ENCODE results near the gene KCTD17.
"Not testable (repeated sequence)": the region's sequence is repeated elsewhere in the genome, so short reads cannot be mapped to it uniquely, and the experiment has no call there.

Gene KCTD17

DNA sequence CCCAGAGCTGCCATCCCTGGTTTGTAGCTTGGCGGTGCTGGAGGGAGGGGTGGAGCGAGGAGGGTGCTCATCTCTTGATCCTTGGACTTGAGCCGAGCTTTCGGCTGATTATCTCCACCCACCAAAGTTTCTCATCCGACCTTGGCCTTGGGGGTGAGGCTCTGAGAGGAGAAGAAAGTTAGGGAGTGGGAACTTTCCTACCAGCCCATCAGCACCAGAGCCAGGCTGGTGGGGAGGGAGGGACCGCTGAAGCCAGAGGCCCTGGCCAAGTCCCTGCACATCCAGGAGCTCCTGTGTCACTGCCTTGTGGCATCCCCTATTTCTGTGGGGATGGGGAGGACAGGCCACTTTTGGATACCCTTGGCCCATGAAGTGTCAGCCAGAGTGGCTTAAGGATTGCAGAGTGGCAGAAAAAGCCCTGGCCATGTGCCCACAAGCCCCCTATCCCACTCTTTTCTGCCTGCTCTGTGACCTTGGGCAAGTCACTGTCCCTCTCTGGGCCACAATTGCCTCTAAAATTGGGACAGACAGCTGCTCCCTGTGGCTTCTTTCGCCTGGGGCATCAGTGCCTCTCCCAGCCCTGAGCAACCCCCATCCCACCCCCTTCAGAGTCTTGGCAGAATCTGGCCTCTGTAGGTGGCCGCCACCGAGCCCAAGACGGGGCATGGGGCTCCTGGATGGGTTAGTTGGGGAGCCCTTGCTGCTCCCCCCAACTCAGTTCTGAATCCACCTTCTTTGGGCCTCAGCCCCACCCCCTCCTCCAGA, 10.3 kb downstream of the KCTD17 start:
- no peak for DNase-seq

DNA sequence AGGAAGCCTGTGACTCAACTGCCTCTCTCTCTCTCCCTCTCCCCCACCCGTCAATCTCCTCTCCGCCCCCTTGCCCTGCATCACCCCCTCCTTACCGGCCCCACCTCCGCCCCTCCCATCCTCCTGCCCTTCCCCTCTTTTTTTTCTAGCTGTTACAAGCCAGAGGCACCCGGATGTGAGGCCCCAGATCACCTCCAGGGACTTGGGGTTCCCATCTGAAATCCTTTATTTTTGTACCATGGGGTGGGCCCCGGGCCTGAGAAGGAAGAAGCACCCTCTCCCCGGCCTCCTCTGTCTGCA, 10.8 kb downstream of the KCTD17 start:
- DNase-seq: no peak

DNA sequence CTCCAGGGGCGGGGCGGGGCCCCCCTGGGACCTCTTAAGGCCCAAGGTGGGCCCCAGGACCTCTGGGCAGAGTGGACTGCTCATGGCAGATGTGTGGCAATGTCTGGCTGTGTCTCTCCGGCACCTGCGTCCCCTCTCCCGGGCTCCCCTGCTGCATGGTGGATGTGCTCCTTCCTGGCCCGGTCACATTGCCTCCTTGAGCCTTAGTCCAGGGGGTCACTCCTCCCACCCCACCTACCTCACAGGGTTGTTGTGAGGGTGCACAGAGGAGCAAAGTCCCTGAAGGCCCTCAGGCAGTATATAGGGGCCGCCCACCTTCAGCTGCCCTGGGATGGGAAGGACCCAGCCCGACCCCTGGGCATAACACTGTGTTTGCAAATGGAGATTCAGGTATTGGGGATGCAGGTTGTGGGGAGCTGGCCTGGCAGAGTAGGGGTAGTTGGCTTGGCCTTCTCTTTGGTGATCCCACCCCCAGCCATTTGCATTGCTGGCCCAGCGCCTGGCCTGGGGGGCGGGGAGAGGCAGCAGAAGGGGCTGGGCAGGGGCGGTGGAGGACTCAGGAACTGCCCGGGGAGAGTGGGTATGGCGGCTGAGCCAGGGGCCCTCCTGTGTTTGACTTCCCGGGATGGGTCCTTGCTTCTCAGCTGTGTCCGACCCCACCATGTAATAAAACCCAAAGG, 11.3 kb downstream of the KCTD17 start:
- no peak for DNase-seq

DNA sequence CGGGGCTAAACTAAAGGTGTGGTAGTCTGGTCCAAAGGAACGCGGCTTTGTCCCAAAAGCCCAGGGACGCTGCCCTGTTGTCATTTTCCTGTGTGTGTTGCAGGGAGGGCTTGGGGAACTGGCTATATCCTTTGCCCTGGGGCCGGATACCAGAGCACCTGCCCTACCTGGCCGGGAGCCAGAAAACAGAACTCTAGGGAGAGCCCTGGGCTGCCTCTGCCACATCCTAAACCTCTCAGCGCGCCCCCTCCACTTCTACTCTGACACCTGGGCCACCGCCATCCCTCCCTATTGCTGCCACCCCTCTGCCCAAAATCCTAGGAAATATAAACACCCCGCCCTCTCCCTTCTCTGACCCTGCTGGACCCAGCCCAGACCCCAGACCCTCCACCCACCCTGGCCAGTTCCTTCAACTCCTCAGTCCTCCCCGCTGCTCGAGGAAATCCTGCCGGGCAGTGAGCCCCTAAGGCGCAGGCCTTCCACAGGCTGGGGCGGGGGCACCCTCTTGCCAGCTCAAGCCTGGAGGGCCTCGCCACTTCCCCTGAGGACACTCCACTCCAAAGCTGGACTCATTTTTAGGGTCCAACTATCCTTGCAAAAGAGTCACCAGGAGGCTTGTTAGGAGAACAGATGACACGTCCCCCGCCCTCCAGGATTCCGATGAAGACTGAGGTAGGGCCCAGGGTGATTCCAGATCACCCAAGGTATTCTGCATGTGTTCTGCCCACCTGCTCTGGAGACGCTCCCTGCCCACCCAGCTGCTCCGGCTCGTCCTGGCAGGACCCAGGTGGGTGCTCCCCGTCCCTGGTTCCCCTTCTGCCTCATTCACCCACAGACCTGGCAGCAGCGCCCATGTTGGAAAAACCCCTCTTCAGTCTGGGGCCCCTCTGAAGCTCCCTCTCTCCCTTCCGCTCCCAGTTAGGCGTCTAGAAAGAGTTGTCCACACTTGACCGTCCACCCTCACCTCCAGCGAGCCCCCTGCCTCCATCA, 12.2 kb downstream of the KCTD17 start:
- DNase-seq: no peak

DNA sequence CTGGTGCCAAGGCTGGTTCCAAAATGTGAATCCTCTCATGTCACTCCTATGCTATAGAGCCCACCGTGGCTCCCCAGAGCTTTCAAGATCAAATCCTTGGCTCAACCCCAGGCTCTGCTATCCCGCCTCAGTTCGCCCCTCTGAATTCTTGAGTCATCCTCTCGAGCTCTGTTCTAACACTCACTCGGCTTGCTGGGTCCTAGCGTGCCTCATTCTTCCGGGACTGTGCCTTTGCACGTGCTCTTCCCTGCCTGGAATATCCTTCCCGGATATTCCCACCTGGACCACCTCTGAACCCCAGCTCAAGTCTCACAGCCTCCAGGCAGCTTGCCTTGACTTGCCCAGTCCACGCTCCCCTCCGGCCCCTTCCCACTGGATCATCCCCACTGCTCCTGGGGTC, 13.0 kb downstream of the KCTD17 start:
- DNase-seq: no peak

DNA sequence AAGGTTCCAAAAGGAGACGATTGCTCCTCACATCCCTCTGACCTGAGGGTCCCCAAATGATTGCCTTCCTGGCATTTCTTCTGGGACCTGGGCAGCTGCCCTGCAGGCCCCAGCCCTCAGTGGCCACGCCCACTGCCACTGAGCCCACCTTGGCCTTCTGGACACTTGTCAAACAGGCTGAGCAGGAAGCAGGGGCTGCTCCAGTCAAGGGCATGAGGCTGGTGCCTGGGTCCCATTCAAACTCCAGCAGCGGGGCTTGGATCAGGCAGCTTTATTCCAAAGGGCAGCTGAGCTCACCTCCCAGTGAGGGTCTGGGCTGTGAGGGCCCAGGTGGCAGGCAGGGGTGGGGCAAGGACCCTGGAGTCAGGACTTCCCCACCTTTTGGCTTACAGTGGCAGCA, 13.6 kb downstream of the KCTD17 start:
- DNase-seq: no peak

DNA sequence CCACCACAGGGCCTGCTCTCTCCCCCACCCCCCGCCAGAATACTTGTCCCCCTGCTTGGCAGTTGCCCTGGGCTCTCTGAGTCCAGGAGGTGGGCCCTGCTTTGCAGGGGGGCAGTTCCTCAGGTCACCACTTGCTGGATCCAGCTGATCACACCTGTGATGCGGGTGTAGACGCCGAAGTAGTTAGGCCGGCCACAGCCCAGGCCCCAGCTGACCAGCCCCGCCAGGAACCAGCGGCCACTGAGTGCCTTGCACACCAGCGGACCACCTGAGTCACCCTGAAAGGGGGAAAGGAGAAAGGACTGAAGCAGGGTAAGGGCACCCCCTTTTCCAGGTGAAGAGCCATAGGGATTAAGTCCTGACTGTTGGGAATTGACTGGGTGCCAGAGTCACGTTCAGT, 14.4 kb downstream of the KCTD17 start:
- DNase-seq: no peak

DNA sequence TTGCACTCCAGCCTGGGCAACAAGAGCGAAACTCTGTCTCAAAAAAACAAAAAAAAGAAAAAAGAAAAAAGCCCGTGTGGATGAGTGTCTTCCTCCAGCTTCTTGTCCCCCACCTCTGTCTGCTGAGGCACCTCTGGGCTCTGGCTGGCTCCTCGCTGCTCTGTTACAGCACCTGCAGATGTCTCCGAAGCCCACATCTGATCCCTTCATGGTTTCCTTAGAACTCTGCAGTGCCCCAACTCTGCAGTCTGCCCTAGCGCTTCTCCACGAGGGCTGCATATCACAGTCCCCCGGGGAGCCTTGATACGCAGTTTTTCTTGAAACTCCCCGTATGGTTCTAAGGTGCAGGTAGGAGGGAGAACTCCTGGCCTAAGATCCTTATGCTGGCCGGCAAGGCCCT, 15.9 kb downstream of the KCTD17 start:
- no peak for DNase-seq

DNA sequence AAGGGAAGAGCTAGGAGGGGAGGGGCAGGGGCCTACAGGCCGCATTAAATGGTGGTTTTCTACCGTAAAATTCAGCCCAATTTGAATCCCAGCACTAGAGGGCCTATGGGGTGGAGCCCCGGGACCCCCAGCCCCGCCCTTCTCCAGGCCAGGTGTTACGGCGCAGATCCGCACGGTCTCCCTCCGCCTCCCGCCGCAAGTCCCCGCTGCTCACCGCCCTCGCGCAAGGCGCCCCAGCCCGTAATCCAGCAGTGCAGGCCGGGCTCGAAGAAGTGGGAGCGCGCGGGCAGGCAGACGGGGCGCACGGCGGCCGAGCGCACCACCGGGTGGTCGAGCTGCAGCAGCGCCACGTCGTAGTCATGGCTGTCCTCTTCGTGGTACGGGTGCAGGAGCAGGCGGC, 17.3 kb downstream of the KCTD17 start:
- no peak for DNase-seq

DNA sequence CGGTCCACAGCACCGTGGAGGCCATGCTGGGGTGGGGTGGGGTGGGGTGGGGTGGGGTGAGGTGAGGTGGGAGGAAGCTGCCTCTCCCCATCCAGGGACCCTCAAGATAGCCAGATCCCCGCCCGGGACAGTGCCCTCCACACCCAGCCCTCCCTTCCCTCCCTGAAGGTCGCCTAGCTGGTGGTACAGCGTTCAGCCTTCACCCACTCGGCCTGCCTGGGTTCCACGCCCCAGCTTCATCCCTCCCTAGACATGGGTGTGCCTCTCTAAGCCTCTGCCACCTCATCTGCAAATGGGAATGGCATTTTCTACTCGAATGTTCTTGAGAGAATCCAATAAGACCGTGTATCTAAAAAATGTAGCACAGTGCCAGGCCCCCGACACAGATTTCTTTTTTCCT, 17.8 kb downstream of the KCTD17 start:
- DNase-seq: no peak

DNA sequence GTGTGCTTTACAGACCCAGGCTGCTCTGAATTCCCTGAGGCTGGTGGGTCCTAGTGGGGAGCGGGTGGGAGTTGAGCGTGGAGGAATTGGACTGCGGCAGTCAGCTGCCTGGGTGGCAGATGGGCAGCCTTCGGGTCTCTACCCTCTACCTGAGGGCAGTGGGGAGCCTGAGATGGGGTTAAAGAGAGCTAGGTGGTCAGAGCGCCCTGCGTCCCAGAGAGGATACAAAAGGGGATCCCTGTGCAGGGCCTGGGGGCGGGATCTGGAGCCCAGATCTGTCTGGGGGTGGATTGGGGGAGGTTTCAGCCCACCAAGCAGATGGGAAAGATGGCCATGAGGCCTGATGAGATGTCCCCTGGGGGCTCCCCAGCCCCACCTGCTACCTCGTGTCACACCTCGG, 18.2 kb downstream of the KCTD17 start:
- no peak for DNase-seq

DNA sequence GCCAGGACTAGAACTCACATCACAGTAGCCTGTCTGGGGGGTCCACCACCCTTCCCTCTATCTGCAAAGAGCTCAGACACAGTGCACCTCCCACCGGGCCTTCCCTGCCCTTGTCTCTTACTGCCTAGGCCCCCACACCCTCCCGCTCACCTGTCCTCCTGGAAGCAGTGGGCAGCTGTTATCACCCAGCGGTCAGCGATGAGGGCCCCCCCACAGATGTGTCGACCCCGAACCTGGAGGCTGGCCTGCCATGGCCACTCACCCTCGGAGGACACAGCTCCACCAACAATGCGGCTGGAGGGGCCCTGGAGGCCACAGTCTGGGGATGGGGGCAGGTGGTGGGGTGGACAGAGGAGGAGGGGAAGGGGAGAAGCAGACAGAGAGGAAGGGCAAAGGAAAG, 18.8 kb downstream of the KCTD17 start:
- DNase-seq: no peak

DNA sequence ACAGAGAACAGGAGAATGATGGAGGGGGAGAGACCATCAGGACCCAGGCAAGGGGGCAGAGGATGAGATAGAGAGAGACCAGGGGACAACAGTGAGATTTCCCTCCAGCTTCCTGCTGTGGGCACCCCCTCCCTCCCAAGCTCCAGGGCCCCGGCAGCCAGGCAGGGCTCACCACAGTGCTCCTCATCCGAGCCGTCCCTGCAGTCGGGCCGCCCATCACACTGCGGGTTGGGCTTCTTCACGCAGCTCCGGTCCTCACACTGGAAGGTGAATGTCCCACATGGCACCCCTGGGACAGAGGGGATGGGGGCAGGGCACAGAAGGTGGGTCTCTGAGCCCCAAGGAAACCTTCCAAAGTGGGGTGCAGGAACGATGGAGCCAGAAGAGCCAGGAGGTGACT, 19.2 kb downstream of the KCTD17 start:
- DNase-seq: no peak

DNA sequence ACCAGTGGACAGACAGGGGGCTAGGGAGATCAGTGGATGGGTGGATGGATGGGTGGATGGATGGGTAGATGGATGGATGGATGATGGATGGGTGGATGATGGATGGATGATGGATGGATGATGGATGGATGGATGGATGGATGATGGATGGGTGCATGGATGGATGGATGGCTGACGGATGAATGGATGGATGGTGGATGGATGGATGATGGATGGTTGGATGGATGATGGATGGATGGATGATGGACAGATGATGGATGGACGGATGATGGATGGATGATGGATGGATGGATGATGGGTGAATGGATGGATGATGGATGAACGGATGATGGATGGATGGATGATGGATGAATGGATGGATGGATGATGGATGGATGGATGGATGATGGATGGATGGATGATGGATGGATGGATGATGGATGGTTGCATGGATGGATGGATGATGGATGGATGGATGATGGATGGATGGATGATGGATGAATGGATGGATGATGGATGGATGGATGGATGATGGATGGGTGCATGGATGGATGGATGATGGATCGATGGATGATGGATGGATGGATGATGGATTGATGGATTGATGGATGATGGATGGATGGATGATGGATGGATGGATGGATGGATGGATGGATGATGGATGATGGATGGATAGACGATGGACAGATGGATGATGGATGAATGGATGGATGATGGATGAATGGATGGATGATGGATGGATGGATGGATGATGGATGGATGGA, 20.5 kb downstream of the KCTD17 start:
- not testable (repeated sequence) for DNase-seq

DNA sequence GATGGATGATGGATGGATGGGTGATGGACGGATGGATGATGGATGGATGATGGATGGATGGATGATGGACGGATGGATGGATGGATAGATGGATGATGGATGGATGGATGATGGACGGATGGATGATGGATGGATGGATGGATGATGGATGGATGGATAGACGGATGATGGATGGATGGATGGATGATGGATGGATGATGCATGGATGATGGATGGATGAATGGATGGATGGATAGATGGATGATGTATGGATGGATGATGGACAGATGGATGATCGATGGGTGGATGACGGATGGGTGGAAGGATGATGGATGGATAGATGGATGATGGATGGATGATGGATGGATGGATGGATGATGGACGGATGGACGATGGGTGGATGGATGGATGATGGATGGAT, 21.1 kb downstream of the KCTD17 start:
- no peak for DNase-seq

DNA sequence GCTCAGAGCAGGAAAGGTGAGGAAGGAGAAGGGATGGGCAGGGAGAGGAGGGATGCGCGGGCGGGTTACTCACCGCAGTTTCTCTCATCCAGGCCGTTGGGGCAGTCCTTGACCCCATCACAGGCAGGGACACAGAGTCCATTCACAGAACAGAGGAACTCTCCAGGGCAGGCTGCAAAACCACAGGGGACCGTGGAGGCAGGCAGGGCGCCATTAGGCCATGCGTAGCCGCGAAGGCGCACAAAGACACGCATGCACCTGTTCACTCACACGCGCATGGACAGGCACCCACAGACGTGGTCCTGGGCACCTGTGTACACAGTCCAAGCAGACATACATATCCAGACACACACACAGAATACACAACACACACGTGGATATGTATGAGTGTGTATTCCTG, 23.0 kb downstream of the KCTD17 start:
- no peak for DNase-seq

DNA sequence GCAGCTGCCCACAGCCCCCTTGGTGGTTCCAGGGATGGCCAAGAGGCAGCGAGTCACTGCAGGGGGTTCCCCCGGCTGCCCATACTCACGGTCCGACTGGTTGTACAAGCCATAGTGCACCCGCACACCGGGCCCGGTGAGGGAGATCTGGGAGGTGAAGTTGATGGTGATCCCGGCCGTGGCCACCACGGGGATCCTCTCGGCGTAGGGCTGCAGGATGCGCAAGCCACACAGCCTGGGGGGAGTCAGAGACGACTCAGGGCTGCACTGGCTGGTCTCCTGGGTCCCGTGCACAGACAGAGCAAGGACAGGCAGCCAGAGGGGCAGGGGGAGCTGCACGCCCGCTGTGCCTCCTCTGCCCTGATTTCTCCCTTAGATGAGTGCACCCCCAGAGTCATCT, 23.5 kb downstream of the KCTD17 start:
- DNase-seq: no peak

DNA sequence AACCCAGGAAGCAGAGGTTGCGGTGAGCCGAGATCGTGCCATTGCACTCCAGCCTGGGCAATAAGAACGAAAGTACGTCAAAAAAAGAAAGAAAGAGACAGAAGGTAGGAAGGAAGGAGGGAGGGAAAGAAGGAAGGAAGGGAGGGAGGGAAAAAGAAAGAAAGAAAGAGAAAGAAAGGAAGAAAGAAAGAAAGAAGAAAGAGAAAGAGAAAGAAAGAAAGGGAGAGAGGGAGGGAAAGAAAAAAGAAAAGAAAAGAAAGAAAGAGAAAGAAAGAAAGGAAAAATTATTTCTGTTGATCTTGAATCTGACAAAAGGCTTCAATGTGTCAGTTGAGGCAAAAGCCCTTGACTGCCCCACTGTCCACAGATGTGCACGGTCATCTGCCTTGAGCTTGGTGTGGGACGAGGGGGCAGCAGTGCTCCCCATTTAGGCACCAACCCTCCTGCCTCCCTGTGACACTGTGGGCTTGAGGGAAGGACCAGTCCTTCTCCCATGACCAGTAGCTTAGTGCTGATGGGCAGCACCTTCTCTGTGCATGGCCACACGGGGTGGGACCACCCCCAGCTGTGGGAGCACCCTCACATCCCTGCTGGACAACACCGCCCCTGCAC, 24.4 kb downstream of the KCTD17 start:
- DNase-seq: no peak

DNA sequence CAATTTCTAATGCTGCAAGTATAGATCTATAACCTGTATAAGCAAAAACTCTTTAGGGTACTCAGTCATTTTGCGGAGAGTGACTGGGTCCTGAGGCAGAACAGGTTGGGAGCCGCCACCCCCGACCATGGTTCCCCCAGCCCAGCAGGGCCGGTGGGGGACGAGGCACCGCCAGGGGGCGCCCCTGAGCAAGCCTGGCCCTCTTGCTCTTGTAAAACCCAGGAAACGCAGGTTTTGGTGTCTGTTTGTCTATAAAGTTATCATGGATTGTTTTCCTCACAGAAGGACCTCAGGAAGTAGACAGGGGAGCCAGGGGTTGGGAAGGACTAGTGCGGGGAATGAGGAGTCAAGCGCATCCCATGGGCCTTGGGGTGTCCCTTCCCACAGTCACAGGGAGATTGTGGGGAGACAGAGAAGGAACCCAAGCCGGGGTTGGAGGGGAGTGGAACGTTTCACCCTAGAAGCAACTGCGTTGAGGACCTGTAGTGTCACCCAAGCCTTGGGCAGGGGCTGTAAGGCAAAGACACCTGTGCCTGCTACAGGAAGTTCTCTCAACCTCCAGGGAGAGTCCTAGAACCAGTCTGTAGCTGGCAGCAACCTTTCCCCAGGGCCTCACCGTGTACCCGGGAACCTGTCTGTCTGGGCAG, 26.4 kb downstream of the KCTD17 start:
- DNase-seq: peak; percentile 37 to 48

DNA sequence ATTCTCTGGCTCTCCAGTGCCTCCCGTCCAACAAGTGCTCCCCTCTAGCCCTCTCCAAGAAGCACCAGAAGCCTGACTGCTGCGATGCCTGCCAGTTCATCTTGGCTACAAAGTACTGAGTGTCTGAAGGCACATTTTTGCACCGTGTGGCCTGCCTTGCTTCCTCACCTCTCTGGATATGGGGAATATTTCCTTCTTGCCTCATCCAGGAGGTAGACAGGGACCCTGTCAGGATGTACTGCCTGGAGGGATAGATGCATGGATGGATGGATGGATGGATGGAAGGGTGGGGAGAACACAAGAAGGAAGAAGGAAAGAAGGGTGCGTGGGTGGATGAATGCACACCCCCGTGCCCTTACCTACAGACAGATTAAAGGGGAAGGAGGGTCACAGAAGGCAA, 27.6 kb downstream of the KCTD17 start:
- no peak for DNase-seq

DNA sequence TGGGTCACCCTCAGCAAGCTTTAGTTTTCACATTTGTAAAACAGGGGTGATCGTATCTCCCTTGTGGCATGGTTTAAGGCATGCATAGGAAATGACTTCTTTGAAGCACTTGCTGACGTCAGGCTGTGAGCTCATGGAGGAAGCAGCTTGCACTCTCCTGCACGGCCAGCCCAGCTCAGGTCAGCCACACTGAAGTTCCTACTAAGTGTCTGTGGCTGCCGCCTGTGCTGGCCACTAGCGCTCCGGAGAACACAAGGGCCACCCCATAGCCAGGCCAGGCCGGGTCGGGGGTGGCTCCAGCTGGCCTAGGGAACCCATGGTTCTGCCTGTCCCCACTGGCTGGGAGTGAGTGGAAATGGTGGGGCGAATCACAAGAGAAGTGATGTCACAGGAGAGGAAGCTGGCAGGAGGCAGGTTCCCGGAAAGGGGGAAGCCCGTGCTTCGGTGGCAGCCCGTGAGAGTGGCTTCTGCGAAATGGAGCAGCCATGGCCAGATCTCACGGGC, 28.2 kb downstream of the KCTD17 start:
- peak; percentile 46 to 67 for DNase-seq

DNA sequence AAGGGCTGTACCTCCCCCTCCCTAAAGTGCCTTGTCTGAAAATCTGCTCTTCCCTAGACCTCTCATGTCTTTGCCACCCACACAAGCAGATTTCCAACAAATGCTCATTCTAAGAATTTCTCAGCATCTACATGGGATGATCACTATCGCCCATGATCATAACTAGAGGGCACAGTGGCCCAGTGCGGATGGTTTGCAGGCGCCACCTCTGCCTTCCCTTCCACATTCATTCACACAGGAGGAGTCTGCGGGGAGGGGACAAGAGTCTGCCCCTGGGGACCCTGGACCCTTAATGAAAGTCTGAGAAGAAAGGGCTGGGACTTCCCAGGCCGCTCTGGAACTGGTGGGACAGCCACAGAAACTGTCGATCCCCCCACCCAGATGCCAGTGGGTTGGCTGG, 28.9 kb downstream of the KCTD17 start:
- no peak for DNase-seq
